ENCODE results near the gene ZC3HAV1.
"Not testable (repeated sequence)": the region's sequence is repeated elsewhere in the genome, so short reads cannot be mapped to it uniquely, and the experiment has no call there.

ZC3HAV1 gene

DNA sequence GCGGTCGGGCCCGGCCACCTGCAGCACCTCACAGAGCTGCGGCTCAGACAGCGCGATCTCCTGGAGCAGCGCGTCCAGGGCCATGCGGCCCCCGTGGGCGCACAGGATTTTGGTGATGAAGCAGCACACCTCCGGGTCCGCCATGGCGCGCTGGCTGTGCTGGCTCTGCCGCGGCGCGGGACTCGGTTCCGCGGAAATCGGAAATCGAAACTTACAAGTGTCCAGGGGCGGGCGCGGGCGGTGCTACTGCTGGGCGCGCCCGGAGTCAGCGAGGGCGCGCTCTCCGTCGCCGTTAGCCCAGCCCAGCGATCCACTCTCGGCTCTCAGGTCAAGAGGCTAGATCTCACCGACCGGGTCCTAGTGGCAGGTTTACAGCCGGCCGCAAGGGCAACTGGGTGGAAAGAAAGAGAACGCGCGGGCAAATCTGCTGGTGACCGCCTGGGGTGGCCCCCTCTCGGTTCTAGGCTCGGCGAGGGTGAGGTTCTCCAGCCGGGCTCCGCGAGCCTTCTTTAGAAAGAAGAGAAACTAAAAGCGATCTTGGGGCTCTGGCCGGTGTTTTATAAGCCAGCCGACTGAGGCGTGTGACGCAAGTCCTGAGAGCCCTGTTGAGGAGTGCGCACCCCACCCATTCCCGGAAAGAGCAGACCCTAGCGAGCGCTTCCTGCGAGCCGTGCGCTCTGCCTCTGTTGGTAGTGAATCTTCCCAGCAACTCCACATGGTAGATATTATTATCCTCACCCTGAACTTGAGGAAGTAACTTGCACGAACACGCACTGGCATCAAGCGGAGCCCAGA is at the start of gene ZC3HAV1:
TSS of gene ZC3HAV1 (minus strand) at position 533 of the 795 bp plus-strand sequence. CDS start at position 144, 389 bp downstream.
- no peak for DNase-seq

DNA sequence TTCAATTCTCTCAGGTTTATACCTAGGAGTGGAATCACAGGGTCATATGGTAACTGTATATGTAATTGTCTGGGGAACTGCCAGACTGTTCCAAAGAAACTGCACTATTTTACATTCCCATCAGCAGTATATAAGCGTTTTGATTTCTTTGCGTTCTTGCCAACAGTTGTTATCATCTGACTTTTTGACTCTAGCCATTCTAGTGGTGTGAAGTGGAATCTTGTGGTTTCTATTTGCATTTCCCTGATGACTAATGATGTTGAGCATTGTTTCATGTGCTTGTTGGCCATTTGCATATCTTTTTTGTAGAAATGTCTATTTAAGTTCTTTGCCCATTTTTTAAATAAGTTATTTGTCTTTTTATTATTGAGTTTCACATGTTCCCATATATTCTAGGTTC is 44.3 kb upstream of the ZC3HAV1 start:
- DNase-seq = no peak

GRCh38 chr7:139152149-139152548 is 42.6 kb upstream of the ZC3HAV1 start:
- DNase-seq = no peak

DNA sequence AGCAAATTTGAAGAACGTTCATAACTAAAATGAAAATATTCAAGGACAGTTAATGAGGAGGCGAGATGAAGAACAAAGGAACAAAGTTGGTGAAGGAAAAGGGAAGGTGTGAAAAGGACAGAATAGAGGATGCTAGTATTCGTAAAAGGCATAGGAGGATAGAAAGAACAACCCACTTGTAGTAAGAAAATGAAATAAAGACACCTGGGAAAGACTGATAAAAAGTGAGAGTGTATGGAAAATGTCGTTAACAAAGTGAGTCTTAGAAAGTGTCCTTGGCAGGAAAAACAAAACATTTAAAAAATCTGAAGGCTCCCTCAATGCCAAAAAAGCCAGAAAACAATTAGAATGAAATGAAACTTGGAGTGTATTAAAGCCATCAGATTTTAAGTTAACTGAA is 29.6 kb upstream of the ZC3HAV1 start:
- DNase-seq = no peak

GRCh38 chr7:139133335-139134139 is 24.0 kb upstream of the ZC3HAV1 start:
- DNase-seq = no peak

DNA sequence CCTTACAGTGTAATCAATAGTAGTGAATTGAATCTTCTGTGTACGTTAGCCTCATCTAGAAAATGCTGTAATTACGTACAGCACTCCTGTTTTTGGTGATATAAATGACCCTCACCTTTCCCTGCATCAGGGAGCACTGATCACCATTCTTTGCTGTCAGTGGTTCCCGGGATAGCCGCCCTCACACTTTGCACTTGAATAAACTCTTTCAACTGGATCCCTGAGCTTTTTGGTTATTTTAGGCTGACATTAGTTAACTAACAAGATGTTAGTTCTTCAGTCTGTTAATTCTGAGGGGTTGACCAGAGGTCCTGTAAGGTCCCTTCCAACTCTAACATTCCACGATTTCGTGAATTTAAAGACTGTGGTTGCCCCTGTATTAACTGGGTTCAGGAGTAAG is 23.4 kb upstream of the ZC3HAV1 start:
- DNase-seq = no peak

DNA sequence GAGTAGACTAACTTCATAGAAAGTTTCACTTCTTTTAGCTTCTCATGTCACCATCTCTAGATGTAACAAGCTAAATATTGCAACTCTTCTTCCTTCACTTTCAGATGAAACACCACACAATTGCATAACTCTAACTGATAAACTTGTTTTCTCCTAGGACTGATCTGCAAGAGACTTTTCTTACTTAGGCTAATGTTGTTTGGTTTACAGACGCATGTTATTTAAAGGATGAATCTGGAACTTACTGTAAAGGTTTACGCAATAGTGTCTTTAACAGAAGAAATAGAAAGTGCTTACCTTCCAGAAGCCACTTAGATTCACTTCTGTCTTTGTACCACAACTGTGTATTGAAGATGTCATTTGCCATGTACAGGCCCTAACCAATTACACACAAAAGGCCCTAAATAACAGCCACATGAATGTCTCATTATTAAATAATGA is 22.1 kb upstream of the ZC3HAV1 start:
- DNase-seq = no peak

- DNase-seq = not testable (repeated sequence)
Observed at GRCh38 chr7:139129814-139130213, 20.3 kb upstream of the ZC3HAV1 start.

DNA sequence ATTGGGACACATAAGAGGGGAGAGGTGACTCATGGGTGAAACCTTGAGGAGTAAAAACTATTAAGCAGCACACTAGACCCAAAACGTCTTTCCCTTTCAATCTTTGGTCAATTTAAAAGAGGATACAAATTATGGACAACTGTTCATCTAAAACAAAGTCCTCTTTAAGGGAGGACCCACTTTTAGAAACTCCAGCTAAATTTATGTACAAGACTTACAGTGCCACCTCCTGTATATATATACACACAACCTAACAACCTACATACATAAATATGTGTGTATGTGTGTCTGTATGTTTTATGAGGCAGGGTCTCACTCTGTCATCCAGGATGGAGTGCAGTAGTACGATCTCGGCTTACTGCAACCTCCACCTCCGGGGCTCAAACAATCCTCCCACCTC is 18.1 kb upstream of the ZC3HAV1 start:
- DNase-seq = no peak

DNA sequence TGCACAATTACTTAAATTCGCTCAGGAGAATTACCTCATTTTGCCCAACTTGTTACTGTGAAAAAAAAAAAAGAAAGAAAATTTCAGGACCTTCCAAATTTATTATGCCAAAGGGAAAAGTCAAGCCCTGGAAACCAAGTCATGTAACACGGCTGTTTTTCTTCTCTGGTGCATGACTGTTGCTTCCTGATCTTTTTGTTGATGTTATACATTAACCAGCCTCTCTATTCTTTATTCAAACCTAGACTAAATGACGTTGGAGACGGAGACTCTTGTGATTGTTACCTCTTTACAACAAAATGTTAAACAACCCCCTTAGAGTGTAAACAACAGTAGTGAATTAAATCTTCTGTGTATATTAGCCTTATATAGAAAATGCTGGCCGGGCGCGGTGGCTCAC is 16.1 kb upstream of the ZC3HAV1 start:
- DNase-seq = no peak

GRCh38 chr7:139124995-139125394 is 15.5 kb upstream of the ZC3HAV1 start:
- not testable (repeated sequence) for DNase-seq

GRCh38 chr7:139124084-139124914 is 14.8 kb upstream of the ZC3HAV1 start:
- DNase-seq = no peak

DNA sequence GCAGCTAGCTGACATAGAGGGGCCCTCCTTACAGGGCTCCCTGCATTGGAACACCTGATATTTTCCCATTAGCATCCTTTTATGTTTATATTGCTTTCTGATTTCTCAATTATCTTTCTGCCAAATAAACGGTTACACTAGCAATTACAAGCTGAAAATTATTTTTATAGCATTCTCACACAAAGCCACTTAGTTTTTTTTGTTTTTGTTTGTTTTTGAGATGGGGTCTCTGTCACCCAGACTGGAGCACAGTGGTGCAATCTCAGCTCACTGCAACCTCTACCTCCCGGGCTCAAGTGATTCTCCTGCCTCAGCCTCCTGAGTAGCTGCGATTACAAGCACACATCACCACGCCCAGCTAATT is 9.9 kb upstream of the ZC3HAV1 start:
- no peak for DNase-seq

DNA sequence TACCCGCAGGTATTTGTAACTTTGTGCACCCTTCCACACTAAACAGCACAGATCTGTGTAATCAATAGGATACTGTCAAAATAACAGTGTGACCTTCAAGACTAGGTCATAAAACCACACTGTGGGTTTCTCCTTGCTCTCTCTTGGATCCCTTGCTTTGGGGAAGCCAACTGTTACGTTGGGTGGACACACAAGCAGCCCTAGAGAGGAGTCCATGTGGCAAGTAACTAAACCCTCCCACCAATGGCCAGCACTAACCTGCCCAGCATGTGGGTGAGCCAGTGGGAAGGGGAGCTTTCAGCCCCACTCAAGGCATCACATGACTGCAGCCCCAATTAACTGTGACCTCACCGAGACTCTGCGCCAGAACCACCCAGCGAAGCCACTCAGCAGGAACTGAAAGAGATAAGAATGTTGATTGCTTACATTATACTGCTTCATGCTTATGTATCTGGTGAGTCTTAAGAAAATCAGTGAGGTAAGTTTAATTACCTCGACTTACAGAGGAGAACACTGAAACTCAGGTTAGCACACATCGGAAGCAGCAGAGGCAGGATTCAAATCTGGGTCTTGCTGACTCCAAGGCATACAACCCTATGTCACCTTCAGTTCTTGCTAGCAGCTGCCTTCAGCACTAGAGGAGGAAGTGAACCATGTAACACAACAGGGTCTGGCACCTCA is 9.4 kb upstream of the ZC3HAV1 start:
- DNase-seq = no peak

- DNase-seq = no peak
Observed at GRCh38 chr7:139118234-139118804, 8.8 kb upstream of the ZC3HAV1 start.

DNA sequence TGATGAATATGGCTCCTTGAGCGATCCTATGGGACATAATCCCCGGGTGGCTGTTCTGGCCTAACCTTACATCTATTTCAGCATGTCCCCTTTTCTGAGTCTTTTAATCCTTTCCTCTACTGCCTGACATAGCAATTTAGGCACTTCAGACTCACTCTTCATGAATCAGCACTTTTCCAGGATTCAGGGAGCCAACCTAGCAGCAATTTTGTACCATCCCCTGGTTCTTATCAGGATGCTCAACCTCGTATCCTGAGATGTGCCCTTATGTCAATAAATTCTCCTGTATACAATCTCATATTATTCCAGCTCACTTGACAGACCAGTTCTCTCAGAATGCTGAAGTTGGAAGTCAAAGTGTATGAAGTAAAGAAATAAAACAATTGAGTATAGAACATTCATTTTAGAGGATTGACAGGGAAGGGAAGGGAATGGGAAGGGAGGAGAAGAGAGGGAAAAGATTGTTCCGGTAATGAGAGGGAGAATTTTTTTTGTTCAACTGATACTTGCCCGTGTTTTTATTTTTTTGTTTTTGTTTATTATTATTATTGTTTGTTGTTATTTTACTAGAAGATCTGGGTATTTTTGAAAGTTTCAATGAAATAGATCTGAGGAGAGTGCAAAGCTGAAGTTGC is 8.2 kb upstream of the ZC3HAV1 start:
- no peak for DNase-seq

- no peak for DNase-seq
Observed at GRCh38 chr7:139116999-139117398, 7.5 kb upstream of the ZC3HAV1 start.

- DNase-seq = no peak
Observed at GRCh38 chr7:139115104-139115503, 5.6 kb upstream of the ZC3HAV1 start.

DNA sequence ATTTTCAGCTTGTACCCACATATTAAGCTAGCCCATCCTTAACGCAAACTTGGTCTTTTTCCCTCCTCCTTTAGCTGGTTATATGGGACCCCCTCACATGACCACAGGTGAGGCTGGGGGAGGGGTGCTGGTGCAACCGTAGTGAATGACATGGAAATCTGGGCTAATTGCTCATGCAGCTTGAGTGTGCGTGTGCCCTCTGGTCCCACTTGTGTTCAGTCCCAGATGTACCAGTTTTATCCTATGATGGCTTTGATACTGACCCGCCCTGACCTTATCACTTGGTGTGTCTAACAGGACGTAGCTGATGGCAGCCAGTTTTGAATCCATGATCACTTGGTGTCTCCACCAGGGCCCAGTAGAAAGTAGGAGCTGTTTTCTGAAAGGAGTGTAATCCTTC is 5.1 kb upstream of the ZC3HAV1 start:
- no peak for DNase-seq

GRCh38 chr7:139114018-139114417 is 4.5 kb upstream of the ZC3HAV1 start:
- no peak for DNase-seq

GRCh38 chr7:139112741-139113250 is 3.3 kb upstream of the ZC3HAV1 start:
- no peak for DNase-seq

DNA sequence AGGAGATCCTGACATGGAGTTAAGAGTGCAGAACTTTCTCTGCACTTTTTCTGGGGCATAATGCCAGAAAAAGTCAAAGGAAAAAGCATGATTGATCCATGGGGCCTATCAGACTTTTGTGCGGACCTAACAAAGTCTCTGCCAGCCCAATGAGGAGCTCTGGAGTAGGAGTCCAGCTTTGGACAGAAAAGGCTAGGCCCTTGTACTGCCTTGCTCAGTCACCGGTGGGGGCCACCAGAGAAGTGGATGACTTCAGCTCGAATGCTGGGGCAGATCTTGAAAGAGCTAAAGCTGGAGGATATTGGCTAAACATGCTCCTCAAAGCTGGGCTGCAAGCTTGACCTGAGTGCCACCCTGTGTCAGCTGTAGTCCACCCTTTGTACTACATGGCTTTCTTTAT is 2.8 kb upstream of the ZC3HAV1 start:
- no peak for DNase-seq
